Measurements from ENCODE around the gene ADORA3. TPM values are rescaled to one million over a fixed set of nuclear protein-coding genes. Genes with fewer than 3 reads are reported as not detected.

Gene ADORA3
- polyA plus RNA-seq, 1 experiment: not detected

- CTCF ChIA-PET: interaction anchor here (1.2 to 4.1 kb wide), 2 partner anchors 27 to 219 kb away, joined by 3 to 20 read pairs; no protein-coding TSS in a partner anchor
- no peaks in the 10 kb centered on the region for H3K9me3 ChIP-seq (ENCODE audit: control insufficient read depth, insufficient read depth, low read length)
- no peak overlapping the region for H3K4me3 ChIP-seq (ENCODE audit: low read depth, low read length)
- POLR2A ChIA-PET: interaction anchor here (1.2 kb wide), 1 partner anchor 28 kb away, joined by 4 read pairs; no protein-coding TSS in a partner anchor
- no peak overlapping the region for H3K27ac ChIP-seq (ENCODE audit: low read depth, low read length)
- no peaks in the 10 kb centered on the region for H3K27me3 ChIP-seq (ENCODE audit: control insufficient read depth, insufficient read depth, low read length)
- no peak for TF ChIP-seq CTCF (IDR thresholded peaks at IDR 0.05; ENCODE audit: low read depth, low read length)
- DNase-seq (ENCODE audit: low read depth, low spot score): no peak
Observed at GRCh38 chr1:111535256-111536191, 32.1 kb upstream of the ADORA3 start.

GRCh38 chr1:111520053-111520452 lies 16.6 kb upstream of the ADORA3 start:
- no peak for TF ChIP-seq CTCF (IDR thresholded peaks at IDR 0.05; ENCODE audit: low read depth, low read length)
- POLR2A ChIA-PET: no interaction called here
- Histone ChIP-seq H3K9me3 (ENCODE audit: control insufficient read depth, insufficient read depth, low read length) (no peaks in the 10 kb centered on the region; the same call in 1 of the 2 replicates), H3K27me3 (ENCODE audit: control insufficient read depth, insufficient read depth, low read length) (no peaks in the 10 kb centered on the region), H3K4me3 (ENCODE audit: low read depth, low read length) (no peak overlapping the region), H3K27ac (ENCODE audit: low read depth, low read length) (no peak overlapping the region)
- CTCF ChIA-PET: no interaction called here
- no peak for DNase-seq (ENCODE audit: low read depth, low spot score)

- POLR2A ChIA-PET: no interaction called here
- no peaks in the 10 kb centered on the region for H3K9me3 ChIP-seq (ENCODE audit: control insufficient read depth, insufficient read depth, low read length)
- CTCF ChIA-PET: interaction anchor here (1.6 to 2.4 kb wide), 3 partner anchors 10 to 197 kb away, joined by 6 to 28 read pairs (median 8); no protein-coding TSS in a partner anchor
- no peak for TF ChIP-seq CTCF (IDR thresholded peaks at IDR 0.05; ENCODE audit: low read depth, low read length)
- DNase-seq (ENCODE audit: low read depth, low spot score): no peak
- H3K27ac ChIP-seq (ENCODE audit: low read depth, low read length): no peak overlapping the region
- no peaks in the 10 kb centered on the region for H3K27me3 ChIP-seq (ENCODE audit: control insufficient read depth, insufficient read depth, low read length)
- H3K4me3 ChIP-seq (ENCODE audit: low read depth, low read length): no peak overlapping the region
Observed at GRCh38 chr1:111517469-111518225, 14.2 kb upstream of the ADORA3 start.

GRCh38 chr1:111516005-111516535 lies 12.6 kb upstream of the ADORA3 start:
- peak; percentile 44 for TF ChIP-seq CTCF (IDR thresholded peaks at IDR 0.05; ENCODE audit: low read depth, low read length)
- Histone ChIP-seq H3K4me3 (ENCODE audit: low read depth, low read length) (peak overlapping the region; percentile 41), H3K9me3 (ENCODE audit: control insufficient read depth, insufficient read depth, low read length) (no peaks in the 10 kb centered on the region), H3K27me3 (ENCODE audit: control insufficient read depth, insufficient read depth, low read length) (no peaks in the 10 kb centered on the region), H3K27ac (ENCODE audit: low read depth, low read length) (peak overlapping the region; percentile 39)
- ChIA-PET CTCF (interaction anchor here (0.9 to 2.4 kb wide), 7 partner anchors 8 to 253 kb away, joined by 3 to 28 read pairs (median 5); no protein-coding TSS in a partner anchor), POLR2A (no interaction called here)
- no peak for DNase-seq (ENCODE audit: low read depth, low spot score)

Data from AG04450 (cell line).